HAP-1 (cell line): Measurements from ENCODE around the gene MLYCD.

Experiments used
- DNase-seq, 2 experiments: peaks; one replicate each; pipeline ENCODE4 v3.0.0-alpha.2; 2016 to 2020; ENCODE audit warnings: low spot score in 2 of 2
- H3K27me3 ChIP-seq: fragments of 250-450 bp; sonication (Bioruptor Pico); 2 replicates; pipeline ENCODE4 v1.5.1; 2020; ENCODE audit warnings: low read depth, mild to moderate bottlenecking, moderate library complexity
- H3K36me3 ChIP-seq: fragments of 250-450 bp; sonication (Bioruptor Pico); replicated peaks from 2 replicates; pipeline ENCODE4 v1.5.1; 2020; ENCODE audit warnings: mild to moderate bottlenecking
- H3K4me1 ChIP-seq: fragments of 250-450 bp; sonication (Bioruptor Pico); 2 replicates; pipeline ENCODE4 v1.5.1; 2020; ENCODE audit warnings: mild to moderate bottlenecking
- H3K4me3 ChIP-seq: fragments of 250-450 bp; sonication (Bioruptor Pico); 2 replicates; pipeline ENCODE4 v1.5.1; 2020; ENCODE audit warnings: mild to moderate bottlenecking, moderate library complexity
- H3K9me3 ChIP-seq: fragments of 250-450 bp; sonication (Bioruptor Pico); 2 replicates; pipeline ENCODE4 v1.5.1; 2020; ENCODE audit warnings: mild to moderate bottlenecking, moderate library complexity
- in situ Hi-C: fragments of 300-500 bp; cut with MboI; formaldehyde crosslinking; loops from 3 replicates; pipeline ENCODE4 v1.14.3; 2020; ENCODE audit warnings: low sequenced_read_pairs, inconsistent platforms, mixed read lengths

The MLYCD gene

GRCh38 chr16:83886199-83886971 is 12.5 kb upstream of the MLYCD start:
- in situ Hi-C loops, result no loop called here
- H3K9me3 ChIP-seq, result no peaks in the 10 kb centered on the region
- H3K4me1 ChIP-seq, result peaks cover 4% of the 10 kb centered on the region; the same call in 1 of the 2 replicates
- no peaks in the 10 kb centered on the region for H3K36me3 ChIP-seq
- no peaks in the 10 kb centered on the region for H3K27me3 ChIP-seq
- no peak for DNase-seq
- no peak overlapping the region for H3K4me3 ChIP-seq

- Histone ChIP-seq H3K36me3 (no peaks in the 10 kb centered on the region), H3K27me3 (no peaks in the 10 kb centered on the region), H3K4me3 (no peak overlapping the region), H3K4me1 (peaks cover 3% of the 10 kb centered on the region; the same call in 1 of the 2 replicates), H3K9me3 (peaks cover 5% of the 10 kb centered on the region; the same call in 1 of the 2 replicates)
- DNase-seq, result no peak
- in situ Hi-C loops, result no loop called here
Measured at GRCh38 chr16:83887080-83887479, 11.8 kb upstream of the MLYCD start.

- Histone ChIP-seq H3K36me3 (no peaks in the 10 kb centered on the region), H3K27me3 (no peaks in the 10 kb centered on the region), H3K4me1 (no peaks in the 10 kb centered on the region), H3K4me3 (no peak overlapping the region), H3K9me3 (peaks cover 6% of the 10 kb centered on the region; the same call in 1 of the 2 replicates)
- in situ Hi-C loops, result no loop called here
- no peak for DNase-seq
Measured at GRCh38 chr16:83887564-83887963, 11.4 kb upstream of the MLYCD start.

GRCh38 chr16:83888672-83889044 is 10.3 kb upstream of the MLYCD start:
- no peaks in the 10 kb centered on the region for H3K27me3 ChIP-seq

GRCh38 chr16:83890359-83890758 is 8.6 kb upstream of the MLYCD start:
- Histone ChIP-seq H3K27me3 (no peaks in the 10 kb centered on the region), H3K9me3 (peaks cover 6% of the 10 kb centered on the region; the same call in 1 of the 2 replicates), H3K36me3 (no peaks in the 10 kb centered on the region), H3K4me1 (no peaks in the 10 kb centered on the region), H3K4me3 (no peak overlapping the region)
- in situ Hi-C loops, result no loop called here
- DNase-seq, result no peak

More at GRCh38 chr16:83888672-83889044, 10.3 kb upstream of the MLYCD start:
- H3K9me3 ChIP-seq, result peaks cover 6% of the 10 kb centered on the region; the same call in 1 of the 2 replicates
- H3K4me1 ChIP-seq, result no peaks in the 10 kb centered on the region
- H3K36me3 ChIP-seq, result no peaks in the 10 kb centered on the region
- in situ Hi-C loops, result no loop called here
- no peak overlapping the region for H3K4me3 ChIP-seq
- DNase-seq, result no peak

GRCh38 chr16:83891742-83892141 is 7.2 kb upstream of the MLYCD start:
- H3K27me3 ChIP-seq, result no peaks in the 10 kb centered on the region
- H3K4me3 ChIP-seq, result no peak overlapping the region
- DNase-seq, result no peak
- H3K4me1 ChIP-seq, result no peaks in the 10 kb centered on the region
- peaks cover 6% of the 10 kb centered on the region; the same call in 1 of the 2 replicates for H3K9me3 ChIP-seq
- H3K36me3 ChIP-seq, result no peaks in the 10 kb centered on the region
- in situ Hi-C loops, result no loop called here

GRCh38 chr16:83895243-83895642 is 3.7 kb upstream of the MLYCD start:
- Histone ChIP-seq H3K27me3 (no peaks in the 10 kb centered on the region), H3K4me1 (peaks cover 11% of the 10 kb centered on the region), H3K36me3 (no peaks in the 10 kb centered on the region), H3K9me3 (peaks cover 6% of the 10 kb centered on the region; the same call in 1 of the 2 replicates), H3K4me3 (no peak overlapping the region)
- in situ Hi-C loops, result no loop called here
- no peak for DNase-seq

GRCh38 chr16:83895942-83896341 is 3.0 kb upstream of the MLYCD start:
- peaks cover 11% of the 10 kb centered on the region for H3K4me1 ChIP-seq
- no peak for DNase-seq
- in situ Hi-C loops, result no loop called here

GRCh38 chr16:83899272-83899897 is 470 bp downstream of the MLYCD start:
- in situ Hi-C loops, result no loop called here
- Histone ChIP-seq H3K27me3 (no peaks in the 10 kb centered on the region), H3K9me3 (no peaks in the 10 kb centered on the region), H3K4me3 (peak overlapping the region; percentile 49), H3K36me3 (no peaks in the 10 kb centered on the region), H3K4me1 (peaks cover 11% of the 10 kb centered on the region)
- DNase-seq, result peak in 1 of 2 experiments; percentile 50

More at GRCh38 chr16:83895942-83896341, 3.0 kb upstream of the MLYCD start:
- H3K36me3 ChIP-seq, result no peaks in the 10 kb centered on the region
- no peaks in the 10 kb centered on the region for H3K27me3 ChIP-seq
- H3K9me3 ChIP-seq, result peaks cover 6% of the 10 kb centered on the region; the same call in 1 of the 2 replicates
- no peak overlapping the region for H3K4me3 ChIP-seq

GRCh38 chr16:83899978-83900377 is 1.1 kb downstream of the MLYCD start:
- no peaks in the 10 kb centered on the region for H3K36me3 ChIP-seq
- no peaks in the 10 kb centered on the region for H3K27me3 ChIP-seq
- in situ Hi-C loops, result no loop called here
- DNase-seq, result no peak
- peak overlapping the region; percentile 49 for H3K4me3 ChIP-seq
- peaks cover 11% of the 10 kb centered on the region for H3K4me1 ChIP-seq
- H3K9me3 ChIP-seq, result no peaks in the 10 kb centered on the region

GRCh38 chr16:83900571-83900970 is 1.7 kb downstream of the MLYCD start:
- Histone ChIP-seq H3K27me3 (no peaks in the 10 kb centered on the region), H3K9me3 (no peaks in the 10 kb centered on the region), H3K36me3 (no peaks in the 10 kb centered on the region), H3K4me1 (peaks cover 11% of the 10 kb centered on the region), H3K4me3 (no peak overlapping the region)
- in situ Hi-C loops, result no loop called here
- no peak for DNase-seq

- DNase-seq, result no peak
- in situ Hi-C loops, result no loop called here
- H3K4me3 ChIP-seq, result no peak overlapping the region
- no peaks in the 10 kb centered on the region for H3K27me3 ChIP-seq
- no peaks in the 10 kb centered on the region for H3K9me3 ChIP-seq
- peaks cover 11% of the 10 kb centered on the region for H3K4me1 ChIP-seq
- H3K36me3 ChIP-seq, result no peaks in the 10 kb centered on the region
Measured at GRCh38 chr16:83901101-83901500, 2.2 kb downstream of the MLYCD start.

GRCh38 chr16:83903751-83904150 is 4.8 kb downstream of the MLYCD start:
- H3K27me3 ChIP-seq, result no peaks in the 10 kb centered on the region
- H3K4me3 ChIP-seq, result no peak overlapping the region
- no peak for DNase-seq
- no peaks in the 10 kb centered on the region for H3K36me3 ChIP-seq
- peaks cover 29% of the 10 kb centered on the region for H3K4me1 ChIP-seq
- no peaks in the 10 kb centered on the region for H3K9me3 ChIP-seq
- in situ Hi-C loops, result no loop called here

- in situ Hi-C loops, result no loop called here
- Histone ChIP-seq H3K27me3 (no peaks in the 10 kb centered on the region), H3K36me3 (peaks cover 3% of the 10 kb centered on the region), H3K9me3 (no peaks in the 10 kb centered on the region), H3K4me3 (no peak overlapping the region), H3K4me1 (peaks cover 30% of the 10 kb centered on the region)
- DNase-seq, result no peak
Measured at GRCh38 chr16:83906683-83907082, 7.8 kb downstream of the MLYCD start.
